Measurements from ENCODE around the gene TMPRSS2. TPM values are rescaled to one million over a fixed set of nuclear protein-coding genes. Genes with fewer than 3 reads are reported as not detected.

Gene TMPRSS2
- total and polyA plus RNA-seq, 2 of the 13 experiments (the other 11 are each of a cell fraction or from before 2014, with no cell fraction given) = 1.7 to 1.8 TPM

DNA sequence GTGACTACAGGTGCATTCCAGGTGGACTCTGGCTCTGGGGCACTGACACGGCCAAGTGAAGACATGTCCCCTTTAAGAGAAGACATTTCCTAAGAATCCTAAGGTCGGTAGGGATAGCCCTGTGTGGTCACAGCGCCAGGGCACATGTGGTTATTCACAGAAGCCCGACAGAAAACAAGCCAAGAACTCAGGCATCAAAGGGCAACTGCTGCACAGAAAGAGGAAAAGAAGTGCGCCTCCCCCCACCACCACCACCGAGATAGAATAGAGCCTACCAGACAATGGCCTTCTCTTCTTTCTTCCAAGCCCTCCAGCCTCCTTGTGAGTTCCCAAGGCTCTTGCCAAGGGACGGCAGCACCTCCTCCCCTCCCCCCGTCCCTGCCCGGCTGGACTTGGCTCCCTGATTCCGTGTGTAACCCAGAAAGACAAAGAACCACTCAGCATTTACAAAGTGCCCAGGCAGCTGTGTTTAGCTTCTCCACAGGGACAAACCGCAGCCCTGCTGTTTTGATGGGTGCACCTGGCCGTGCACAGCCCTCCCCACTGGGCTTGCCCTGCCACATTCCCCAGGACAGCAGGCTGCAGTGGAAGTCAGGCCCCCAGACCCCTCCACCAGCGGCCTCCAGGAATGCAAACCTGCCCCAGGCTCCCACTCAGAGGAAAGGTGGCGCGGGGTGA lies 30.2 kb downstream of the TMPRSS2 start:
- POLR2A ChIA-PET = no interaction called here
- H3K36me3 ChIP-seq (replicated peaks in 1 of 2; ENCODE audit: control insufficient read depth in 1 of 2, insufficient read depth in 2 of 2, low read length in 2 of 2) = no peaks in the 10 kb centered on the region
- H3K79me2 ChIP-seq (ENCODE audit: insufficient read depth, low read length) = no peaks in the 10 kb centered on the region
- no peak overlapping the region for H3K27ac ChIP-seq (ENCODE audit: extremely low read length, insufficient read depth, low read length)
- intact Hi-C loops (cut with micrococcal nuclease; ENCODE audit: unreplicated experiment) (loop anchor here (5.0 kb wide), 1 partner anchor 130 kb away; no protein-coding TSS in a partner anchor), in situ Hi-C loops (cut with HindIII; ENCODE audit: extremely low pct_ligation_motif_present, low pct_unique_long_range_greater_than_20kb) (no loop called here)
- no peaks in the 10 kb centered on the region for H3K9me3 ChIP-seq (ENCODE audit: low read length)
- no TSS peak for BruUV-seq (replicated peaks)
- H3K4me3 ChIP-seq (replicated peaks in 1 of 3; ENCODE audit: insufficient read depth in 1 of 3, low read depth in 2 of 3, low read length in 3 of 3) = no peak overlapping the region
- no peak for FAIRE-seq
- H3K9ac ChIP-seq (ENCODE audit: insufficient read depth, low read depth, low read length) = 0 out of 2 replicates have a peak overlapping the region, but pooled peaks have one; percentile 9
- DNase-seq (ENCODE audit: low spot score) = no peak
- H3K4me2 ChIP-seq (ENCODE audit: low read depth, low read length) = peak overlapping the region; percentile 33
- no peaks in the 10 kb centered on the region for H3K27me3 ChIP-seq (ENCODE audit: control insufficient read depth in 1 of 2, insufficient read depth in 2 of 2, low read length in 2 of 2)
- 27% methylated on average over 12 of the region's 15 CpGs for WGBS (ENCODE audit: low lambda C conversion rate)
- H4K20me1 ChIP-seq (ENCODE audit: insufficient read depth, low read length) = no peaks in the 10 kb centered on the region
- peaks cover 23% of the 10 kb centered on the region for H3K4me1 ChIP-seq (ENCODE audit: insufficient read depth, low read length)
- ATAC-seq = peak; percentile 43
- no peak overlapping the region for H2AFZ ChIP-seq (ENCODE audit: low read length)
- CTCF ChIA-PET (ENCODE audit: low intra/inter-chr PET ratio, low total read pairs) = no interaction called here
- TF ChIP-seq MEIS2 (CRISPR knock-in tag; IDR thresholded peaks at IDR 0.05) (no peak), SOX5 (CRISPR knock-in tag; IDR thresholded peaks at IDR 0.05; ENCODE audit: borderline replicate concordance) (no peak), ZNF883 (CRISPR knock-in tag; IDR thresholded peaks at IDR 0.05; ENCODE audit: not compliant biosample characterization) (no peak), ZSCAN30 (CRISPR knock-in tag; IDR thresholded peaks at IDR 0.05) (no peak), ZSCAN25 (CRISPR knock-in tag; IDR thresholded peaks at IDR 0.05) (no peak), PAF1 (CRISPR knock-in tag; IDR thresholded peaks at IDR 0.05) (no peak), ZSCAN31 (CRISPR knock-in tag; IDR thresholded peaks at IDR 0.05; ENCODE audit: low read depth) (no peak), RFX5 (IDR thresholded peaks at IDR 0.05; ENCODE audit: low read depth, low read length) (no peak), MBD4 (IDR thresholded peaks at IDR 0.05; ENCODE audit: borderline replicate concordance, low read length) (no peak), ZBTB7A (CRISPR knock-in tag; IDR thresholded peaks at IDR 0.05) (no peak), ZSCAN21 (CRISPR knock-in tag; IDR thresholded peaks at IDR 0.05; ENCODE audit: borderline replicate concordance) (no peak), REL (CRISPR knock-in tag; conservative IDR thresholded peaks at IDR 0.05) (no peak), JUNB (CRISPR knock-in tag; IDR thresholded peaks at IDR 0.05; ENCODE audit: borderline replicate concordance) (no peak), IKZF4 (CRISPR knock-in tag; IDR thresholded peaks at IDR 0.05; ENCODE audit: borderline replicate concordance, low read depth, not compliant biosample characterization) (no peak), HMGA1 (CRISPR knock-in tag; conservative IDR thresholded peaks at IDR 0.05) (no peak), SAFB2 (CRISPR knock-in tag; IDR thresholded peaks at IDR 0.05; ENCODE audit: borderline replicate concordance, low read depth) (no peak), HNF4G (IDR thresholded peaks at IDR 0.05; ENCODE audit: borderline replicate concordance, low read depth, low read length) (0 out of 2 replicates have a peak, but pooled peaks have one; percentile 35), HNF4G (CRISPR knock-in tag; IDR thresholded peaks at IDR 0.05; ENCODE audit: borderline replicate concordance, low read depth) (no peak), HMG20B (CRISPR knock-in tag; conservative IDR thresholded peaks at IDR 0.05) (no peak), SNRNP70 (IDR thresholded peaks at IDR 0.05; ENCODE audit: low read depth, low read length) (no peak)
- TF ChIP-seq, protein P1, sequence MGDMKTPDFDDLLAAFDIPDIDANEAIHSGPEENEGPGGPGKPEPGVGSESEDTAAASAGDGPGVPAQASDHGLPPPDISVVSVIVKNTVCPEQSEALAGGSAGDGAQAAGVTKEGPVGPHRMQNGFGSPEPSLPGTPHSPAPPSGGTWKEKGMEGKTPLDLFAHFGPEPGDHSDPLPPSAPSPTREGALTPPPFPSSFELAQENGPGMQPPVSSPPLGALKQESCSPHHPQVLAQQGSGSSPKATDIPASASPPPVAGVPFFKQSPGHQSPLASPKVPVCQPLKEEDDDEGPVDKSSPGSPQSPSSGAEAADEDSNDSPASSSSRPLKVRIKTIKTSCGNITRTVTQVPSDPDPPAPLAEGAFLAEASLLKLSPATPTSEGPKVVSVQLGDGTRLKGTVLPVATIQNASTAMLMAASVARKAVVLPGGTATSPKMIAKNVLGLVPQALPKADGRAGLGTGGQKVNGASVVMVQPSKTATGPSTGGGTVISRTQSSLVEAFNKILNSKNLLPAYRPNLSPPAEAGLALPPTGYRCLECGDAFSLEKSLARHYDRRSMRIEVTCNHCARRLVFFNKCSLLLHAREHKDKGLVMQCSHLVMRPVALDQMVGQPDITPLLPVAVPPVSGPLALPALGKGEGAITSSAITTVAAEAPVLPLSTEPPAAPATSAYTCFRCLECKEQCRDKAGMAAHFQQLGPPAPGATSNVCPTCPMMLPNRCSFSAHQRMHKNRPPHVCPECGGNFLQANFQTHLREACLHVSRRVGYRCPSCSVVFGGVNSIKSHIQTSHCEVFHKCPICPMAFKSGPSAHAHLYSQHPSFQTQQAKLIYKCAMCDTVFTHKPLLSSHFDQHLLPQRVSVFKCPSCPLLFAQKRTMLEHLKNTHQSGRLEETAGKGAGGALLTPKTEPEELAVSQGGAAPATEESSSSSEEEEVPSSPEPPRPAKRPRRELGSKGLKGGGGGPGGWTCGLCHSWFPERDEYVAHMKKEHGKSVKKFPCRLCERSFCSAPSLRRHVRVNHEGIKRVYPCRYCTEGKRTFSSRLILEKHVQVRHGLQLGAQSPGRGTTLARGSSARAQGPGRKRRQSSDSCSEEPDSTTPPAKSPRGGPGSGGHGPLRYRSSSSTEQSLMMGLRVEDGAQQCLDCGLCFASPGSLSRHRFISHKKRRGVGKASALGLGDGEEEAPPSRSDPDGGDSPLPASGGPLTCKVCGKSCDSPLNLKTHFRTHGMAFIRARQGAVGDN (CRISPR knock-in tag; IDR thresholded peaks at IDR 0.05) = peak; percentile 26
- TF ChIP-seq, protein P2, sequence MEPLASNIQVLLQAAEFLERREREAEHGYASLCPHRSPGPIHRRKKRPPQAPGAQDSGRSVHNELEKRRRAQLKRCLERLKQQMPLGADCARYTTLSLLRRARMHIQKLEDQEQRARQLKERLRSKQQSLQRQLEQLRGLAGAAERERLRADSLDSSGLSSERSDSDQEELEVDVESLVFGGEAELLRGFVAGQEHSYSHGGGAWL (CRISPR knock-in tag; IDR thresholded peaks at IDR 0.05) = no peak

All from HepG2 (cell line).